ENCODE measurements around the gene HYCC2. TPM values are rescaled to one million over a fixed set of nuclear protein-coding genes. Genes with fewer than 3 reads are reported as not detected.

Gene HYCC2
- total RNA-seq, 1 donor from 2014 or later: 21.8 TPM

GRCh38 chr2:201084863-201085262, 13.4 kb upstream of the HYCC2 start:
- H3K27ac Mint-ChIP-seq (ENCODE audit: unreplicated experiment): no peak overlapping the region
- FAIRE-seq (no peak), DNase-seq (ENCODE audit: low read depth) (no peak)
- Histone ChIP-seq H3K4me1 (ENCODE audit: insufficient read depth, low read length) (no peaks in the 10 kb centered on the region), H3K27ac (ENCODE audit: low read depth, low read length) (no peak overlapping the region), H4K20me1 (ENCODE audit: insufficient read depth, low read length) (no peaks in the 10 kb centered on the region), H3K36me3 (ENCODE audit: insufficient read depth, low read length) (peaks cover 9% of the 10 kb centered on the region), H3K27me3 (ENCODE audit: insufficient read depth, low read length) (no peaks in the 10 kb centered on the region), H3K9ac (ENCODE audit: low read length) (no peak overlapping the region), H3K4me2 (ENCODE audit: low read length) (no peak overlapping the region), H3K4me3 (ENCODE audit: insufficient read depth, low read depth, low read length) (no peak overlapping the region), H2AFZ (ENCODE audit: low read depth, low read length) (no peak overlapping the region), H3K9me3 (ENCODE audit: insufficient read depth, low read depth, low read length) (no peaks in the 10 kb centered on the region), H3K79me2 (ENCODE audit: insufficient read depth, low read length) (peaks cover 5% of the 10 kb centered on the region)
- TF ChIP-seq CTCF (IDR thresholded peaks at IDR 0.05; ENCODE audit: insufficient read depth, low read depth, low read length) (no peak), EZH2 (IDR thresholded peaks at IDR 0.05; ENCODE audit: insufficient read depth, low read length) (no peak)
- no peak overlapping the region for H3K4me3 Mint-ChIP-seq (ENCODE audit: unreplicated experiment)
- no peaks in the 10 kb centered on the region for H3K27me3 Mint-ChIP-seq (ENCODE audit: low read depth, unreplicated experiment)
- H3K36me3 Mint-ChIP-seq (ENCODE audit: low read depth, unreplicated experiment): peaks cover 12% of the 10 kb centered on the region
- no peaks in the 10 kb centered on the region for H3K4me1 Mint-ChIP-seq (ENCODE audit: low read depth, unreplicated experiment)
- H3K9me3 Mint-ChIP-seq (ENCODE audit: unreplicated experiment): no peaks in the 10 kb centered on the region

DNA sequence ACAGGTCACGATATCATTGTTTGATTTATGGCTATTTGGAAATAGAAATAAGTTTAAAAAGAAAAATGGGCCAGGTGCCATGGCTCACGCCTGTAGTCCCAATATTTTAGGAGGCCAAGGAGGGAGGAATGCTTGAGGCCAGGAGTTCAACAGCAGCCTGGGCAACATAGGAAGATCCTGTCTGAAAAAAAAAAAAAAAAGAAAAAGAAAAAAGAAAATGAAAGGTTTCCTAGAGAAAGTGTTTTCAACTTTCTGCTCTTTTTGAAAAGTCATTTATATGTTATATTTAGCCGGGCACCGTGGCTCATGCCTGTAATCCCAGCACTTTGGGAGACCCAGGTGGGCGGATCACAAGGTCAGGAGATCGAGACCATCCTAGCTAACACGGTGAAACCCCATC, 3.5 kb upstream of the HYCC2 start:
- Mint-ChIP-seq H3K36me3 (ENCODE audit: low read depth, unreplicated experiment) (peaks cover 4% of the 10 kb centered on the region), H3K4me1 (ENCODE audit: low read depth, unreplicated experiment) (peaks cover 4% of the 10 kb centered on the region), H3K4me3 (ENCODE audit: unreplicated experiment) (no peak overlapping the region), H3K27ac (ENCODE audit: unreplicated experiment) (no peak overlapping the region), H3K27me3 (ENCODE audit: low read depth, unreplicated experiment) (no peaks in the 10 kb centered on the region), H3K9me3 (ENCODE audit: unreplicated experiment) (no peaks in the 10 kb centered on the region)
- no peaks in the 10 kb centered on the region for H3K27me3 ChIP-seq (ENCODE audit: insufficient read depth, low read length)
- no peak overlapping the region for H3K4me3 ChIP-seq (ENCODE audit: insufficient read depth, low read depth, low read length)
- no peak overlapping the region for H3K27ac ChIP-seq (ENCODE audit: low read depth, low read length)
- DNase-seq (ENCODE audit: low read depth) (no peak), FAIRE-seq (no peak)
- no peak overlapping the region for H2AFZ ChIP-seq (ENCODE audit: low read depth, low read length)
- H3K79me2 ChIP-seq (ENCODE audit: insufficient read depth, low read length): peaks cover 61% of the 10 kb centered on the region
- H3K4me2 ChIP-seq (ENCODE audit: low read length): no peak overlapping the region
- H4K20me1 ChIP-seq (ENCODE audit: insufficient read depth, low read length): no peaks in the 10 kb centered on the region
- TF ChIP-seq CTCF (IDR thresholded peaks at IDR 0.05; ENCODE audit: insufficient read depth, low read depth, low read length) (no peak), EZH2 (IDR thresholded peaks at IDR 0.05; ENCODE audit: insufficient read depth, low read length) (no peak)
- peaks cover 5% of the 10 kb centered on the region for H3K4me1 ChIP-seq (ENCODE audit: insufficient read depth, low read length)
- H3K36me3 ChIP-seq (ENCODE audit: insufficient read depth, low read length): no peaks in the 10 kb centered on the region
- H3K9ac ChIP-seq (ENCODE audit: low read length): no peak overlapping the region
- no peaks in the 10 kb centered on the region for H3K9me3 ChIP-seq (ENCODE audit: insufficient read depth, low read depth, low read length)

DNA sequence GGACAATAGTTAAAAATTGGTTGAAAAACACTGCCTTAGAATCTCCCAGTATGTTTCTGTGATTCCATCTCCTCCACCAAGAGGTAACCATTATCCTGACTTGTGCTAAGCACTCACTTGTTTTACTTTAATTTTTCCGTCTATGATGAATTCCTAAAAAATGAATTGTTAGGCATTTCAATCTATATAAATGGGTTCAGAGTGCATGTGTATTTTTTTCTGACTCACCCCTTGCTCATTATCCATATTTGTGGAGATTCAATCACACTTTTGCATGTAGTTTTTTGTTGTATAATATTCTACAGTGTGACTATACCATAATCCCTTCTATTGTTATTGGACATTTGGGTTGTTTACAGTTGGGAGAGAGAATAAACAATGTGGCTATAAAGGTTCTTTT, 1.6 kb upstream of the HYCC2 start:
- no peak overlapping the region for H3K27ac ChIP-seq (ENCODE audit: low read depth, low read length)
- Mint-ChIP-seq H3K27me3 (ENCODE audit: low read depth, unreplicated experiment) (no peaks in the 10 kb centered on the region), H3K36me3 (ENCODE audit: low read depth, unreplicated experiment) (no peaks in the 10 kb centered on the region), H3K4me1 (ENCODE audit: low read depth, unreplicated experiment) (peaks cover 8% of the 10 kb centered on the region), H3K4me3 (ENCODE audit: unreplicated experiment) (peak overlapping the region; percentile 100), H3K27ac (ENCODE audit: unreplicated experiment) (no peak overlapping the region), H3K9me3 (ENCODE audit: unreplicated experiment) (no peaks in the 10 kb centered on the region)
- DNase-seq (ENCODE audit: low read depth) (no peak), FAIRE-seq (peak; percentile 43)
- TF ChIP-seq CTCF (IDR thresholded peaks at IDR 0.05; ENCODE audit: insufficient read depth, low read depth, low read length) (no peak), EZH2 (IDR thresholded peaks at IDR 0.05; ENCODE audit: insufficient read depth, low read length) (no peak)
- no peak overlapping the region for H3K9ac ChIP-seq (ENCODE audit: low read length)
- H3K79me2 ChIP-seq (ENCODE audit: insufficient read depth, low read length): peaks cover 80% of the 10 kb centered on the region
- no peaks in the 10 kb centered on the region for H3K36me3 ChIP-seq (ENCODE audit: insufficient read depth, low read length)
- H3K9me3 ChIP-seq (ENCODE audit: insufficient read depth, low read depth, low read length): no peaks in the 10 kb centered on the region
- H2AFZ ChIP-seq (ENCODE audit: low read depth, low read length): no peak overlapping the region
- H3K4me2 ChIP-seq (ENCODE audit: low read length): peak overlapping the region; percentile 91
- H4K20me1 ChIP-seq (ENCODE audit: insufficient read depth, low read length): peaks cover 14% of the 10 kb centered on the region
- H3K4me1 ChIP-seq (ENCODE audit: insufficient read depth, low read length): peaks cover 5% of the 10 kb centered on the region
- peak overlapping the region; percentile 97 for H3K4me3 ChIP-seq (ENCODE audit: insufficient read depth, low read depth, low read length)
- H3K27me3 ChIP-seq (ENCODE audit: insufficient read depth, low read length): no peaks in the 10 kb centered on the region

All from astrocyte (in vitro differentiated cells and primary cell).